HG02623 (cell line): ENCODE data around the gene EVI5.
"Not testable (repeated sequence)": the region's sequence is repeated elsewhere in the genome, so short reads cannot be mapped to it uniquely, and the experiment has no call there.

Experiments
- ATAC-seq: cut with Tn5 transposase; IDR thresholded peaks from one replicate; pipeline ENCODE4 v1.9.1; 2021; ENCODE audit warnings: moderate library complexity; ENCODE audit not compliant: unreplicated experiment

EVI5 gene

DNA sequence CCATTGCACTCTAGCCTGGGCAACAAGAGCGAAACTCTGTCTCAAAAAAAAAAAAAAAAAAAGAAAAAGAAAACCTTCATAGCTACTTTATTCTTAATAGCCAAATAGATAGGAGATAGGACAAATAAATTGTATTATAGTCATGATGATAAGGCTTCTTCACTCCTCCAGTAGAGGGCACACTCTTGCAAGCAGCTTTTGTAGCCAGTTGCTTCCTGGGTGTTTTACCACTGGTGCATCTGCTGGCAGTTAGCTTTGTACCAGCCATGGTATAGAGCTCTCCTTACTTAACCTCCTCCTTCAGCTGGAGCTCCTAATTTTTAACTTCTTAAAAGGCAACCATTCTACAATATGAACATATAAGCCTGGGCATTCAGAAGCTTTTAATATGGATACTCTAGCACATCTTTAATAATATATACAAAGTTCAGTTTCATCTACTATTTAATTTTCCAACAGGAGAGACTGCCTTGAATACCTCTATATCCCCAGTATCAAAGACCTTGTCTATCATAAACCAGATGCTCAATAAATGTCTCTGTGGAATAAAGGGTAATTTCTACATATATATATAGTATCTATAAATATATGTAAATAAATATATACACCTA lies 35.8 kb downstream of the EVI5 start:
- no peak for ATAC-seq

- no peak for ATAC-seq
Measured at GRCh38 chr1:92748138-92748537, 36.8 kb downstream of the EVI5 start.

DNA sequence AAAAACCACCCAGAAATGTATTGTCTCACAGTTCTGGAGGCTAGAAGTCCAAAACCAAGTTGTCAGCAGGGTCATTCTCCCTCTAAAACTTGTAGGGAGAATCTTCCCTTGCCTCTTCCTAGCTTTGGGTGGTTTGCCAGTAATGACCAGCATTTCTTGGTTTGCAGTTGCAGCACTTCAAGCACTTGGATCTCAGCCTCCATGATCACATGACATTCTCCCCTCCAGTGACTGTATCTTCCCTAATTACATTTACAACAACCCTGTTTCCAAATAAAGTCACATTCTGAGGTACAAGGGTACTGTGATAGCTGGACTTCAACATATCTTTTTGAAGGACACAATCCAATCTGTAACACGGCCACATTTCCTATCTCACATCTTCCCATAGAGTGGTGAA lies 37.2 kb downstream of the EVI5 start:
- ATAC-seq = no peak

GRCh38 chr1:92746255-92746654 lies 38.7 kb downstream of the EVI5 start:
- ATAC-seq = not testable (repeated sequence)

- no peak for ATAC-seq
Measured at GRCh38 chr1:92743221-92743620, 41.7 kb downstream of the EVI5 start.

DNA sequence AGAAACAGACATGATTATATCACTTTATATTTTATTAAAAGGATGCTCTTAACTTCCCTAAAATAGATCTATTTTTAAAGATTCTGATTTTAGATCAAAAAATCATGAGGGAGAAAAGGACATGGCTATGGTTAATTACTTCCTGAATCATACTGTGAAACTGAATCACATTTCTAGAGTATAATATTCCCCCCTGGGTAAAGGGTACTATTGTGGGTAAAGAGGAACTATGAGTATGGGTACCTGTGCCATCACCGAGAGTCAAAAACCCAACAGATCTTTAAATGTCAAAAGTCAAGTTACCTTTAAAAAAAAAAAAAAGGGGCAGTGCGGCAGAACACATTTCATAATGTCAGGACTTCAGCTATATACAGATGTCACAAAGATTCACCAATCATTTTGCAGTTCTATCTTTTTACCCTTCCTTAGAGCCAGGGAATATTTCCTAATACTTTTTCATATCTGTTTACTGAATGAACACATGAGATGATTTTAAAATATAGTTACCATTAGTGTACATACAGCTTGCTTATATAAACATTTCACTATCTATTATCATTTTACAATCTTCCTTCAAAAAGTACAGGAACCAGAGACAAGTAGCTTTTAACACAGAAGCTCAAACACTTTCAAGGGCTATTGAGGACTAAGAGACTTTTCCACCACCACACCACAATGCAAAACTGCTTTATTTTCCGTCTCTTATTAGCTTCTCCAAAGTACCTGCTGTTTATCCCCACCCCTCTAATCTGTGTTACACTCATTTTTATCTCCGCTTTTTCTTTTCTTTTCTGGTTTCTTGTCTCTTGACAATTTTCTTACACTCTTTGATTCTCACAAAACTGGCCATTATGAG lies 45.0 kb downstream of the EVI5 start:
- no peak for ATAC-seq

DNA sequence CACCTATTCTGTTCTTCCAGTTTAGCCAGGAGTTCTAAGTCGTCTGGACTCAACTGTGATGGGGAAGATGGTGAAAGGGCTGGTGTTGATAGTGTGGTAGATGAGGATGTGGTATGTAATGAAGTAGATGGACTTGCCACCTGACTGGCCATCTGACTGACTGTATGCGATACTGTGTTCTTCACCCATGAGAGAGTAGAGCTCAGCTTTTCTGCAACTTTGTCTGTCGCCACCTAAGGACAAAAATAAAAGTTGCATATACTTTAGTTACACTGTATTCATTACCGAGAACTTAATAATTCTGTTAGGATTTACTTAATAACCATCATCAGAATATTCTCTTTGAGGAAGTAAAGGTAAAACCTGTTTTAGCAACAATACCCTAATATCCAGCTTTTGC lies 48.5 kb downstream of the EVI5 start:
- no peak for ATAC-seq

DNA sequence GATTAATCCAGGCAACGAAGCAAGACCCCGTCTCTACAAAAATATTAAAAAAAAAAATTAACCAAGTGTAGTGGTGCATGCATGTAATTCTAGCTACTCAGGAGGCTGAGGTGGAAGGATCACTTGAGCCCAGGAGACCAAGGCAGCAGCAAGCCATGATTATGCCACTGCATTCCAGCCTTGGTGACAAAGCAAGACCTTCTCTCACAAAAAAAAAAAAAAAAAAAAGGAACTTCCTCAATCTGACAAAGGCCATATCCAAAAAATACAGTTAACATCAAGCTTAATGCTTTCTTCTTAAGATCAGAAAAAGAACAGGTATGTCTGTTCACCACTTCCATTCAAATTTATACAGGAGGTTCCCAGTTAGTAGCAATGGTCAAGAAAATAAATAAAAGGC lies 54.4 kb downstream of the EVI5 start:
- no peak for ATAC-seq

DNA sequence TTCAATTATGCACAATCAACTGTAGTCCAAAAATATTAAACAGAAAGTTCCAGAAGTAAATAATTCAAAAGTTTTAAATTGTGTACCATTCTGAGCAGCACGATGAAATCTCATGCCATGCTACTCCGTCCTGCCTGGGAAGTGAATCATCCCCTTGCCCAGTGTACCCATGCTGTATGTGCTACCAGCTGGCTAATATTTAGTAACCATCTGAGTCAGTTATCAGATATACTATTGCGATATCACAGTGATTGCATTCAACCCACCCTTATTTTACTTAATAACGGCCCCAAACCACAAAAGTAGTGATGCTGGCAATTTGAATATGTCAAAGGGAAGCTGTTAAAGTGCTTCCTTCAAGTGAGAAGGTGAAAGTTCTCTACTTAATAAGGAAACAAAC lies 56.2 kb downstream of the EVI5 start:
- no peak for ATAC-seq

DNA sequence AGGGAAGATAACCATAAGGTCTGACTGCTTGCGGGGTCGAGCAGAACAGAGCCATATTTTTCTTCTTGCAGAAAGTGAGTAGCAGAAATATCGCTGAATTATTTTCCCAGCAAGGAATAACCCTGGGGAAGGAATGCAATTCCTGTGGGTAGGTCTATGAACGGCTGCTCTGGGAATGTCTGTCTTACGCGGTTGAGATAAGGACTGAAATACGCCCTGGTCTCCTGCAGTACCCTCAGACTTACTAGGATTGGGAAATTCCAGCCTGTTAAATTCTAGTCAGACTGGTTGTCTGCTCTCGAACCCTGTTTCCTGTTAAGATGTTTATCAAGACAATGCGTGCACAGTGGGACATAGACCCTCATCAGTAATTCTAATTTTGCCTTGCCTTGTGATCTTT lies 61.2 kb downstream of the EVI5 start:
- ATAC-seq = not testable (repeated sequence)

DNA sequence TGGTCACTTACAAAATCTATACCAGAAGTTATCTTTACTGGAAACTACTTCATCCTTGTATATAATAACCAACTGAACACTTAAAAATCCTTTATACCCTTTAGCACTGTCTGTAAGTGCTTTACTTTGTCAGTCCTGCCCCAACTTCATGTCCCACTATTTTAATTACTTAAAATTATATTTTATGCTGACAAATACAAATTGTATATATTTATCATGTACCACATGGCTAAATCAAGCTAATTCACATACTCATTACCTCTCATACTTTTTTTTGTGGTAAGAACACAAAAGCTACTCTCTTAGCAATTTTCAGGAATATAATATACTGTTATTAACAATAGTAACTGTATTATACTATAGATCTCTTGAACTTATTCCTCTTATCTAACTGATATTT lies 63.0 kb downstream of the EVI5 start:
- no peak for ATAC-seq

- not testable (repeated sequence) for ATAC-seq
Measured at GRCh38 chr1:92721157-92721556, 63.8 kb downstream of the EVI5 start.

GRCh38 chr1:92715476-92715951 lies 69.4 kb downstream of the EVI5 start:
- not testable (repeated sequence) for ATAC-seq

GRCh38 chr1:92713939-92714338 lies 71.0 kb downstream of the EVI5 start:
- ATAC-seq = no peak

- ATAC-seq = no peak
Measured at GRCh38 chr1:92711473-92712165, 73.3 kb downstream of the EVI5 start.

GRCh38 chr1:92709738-92710137 lies 75.2 kb downstream of the EVI5 start:
- ATAC-seq = no peak

- ATAC-seq = no peak
Measured at GRCh38 chr1:92708368-92708950, 76.4 kb downstream of the EVI5 start.

- ATAC-seq = no peak
Measured at GRCh38 chr1:92707709-92708108, 77.2 kb downstream of the EVI5 start.

DNA sequence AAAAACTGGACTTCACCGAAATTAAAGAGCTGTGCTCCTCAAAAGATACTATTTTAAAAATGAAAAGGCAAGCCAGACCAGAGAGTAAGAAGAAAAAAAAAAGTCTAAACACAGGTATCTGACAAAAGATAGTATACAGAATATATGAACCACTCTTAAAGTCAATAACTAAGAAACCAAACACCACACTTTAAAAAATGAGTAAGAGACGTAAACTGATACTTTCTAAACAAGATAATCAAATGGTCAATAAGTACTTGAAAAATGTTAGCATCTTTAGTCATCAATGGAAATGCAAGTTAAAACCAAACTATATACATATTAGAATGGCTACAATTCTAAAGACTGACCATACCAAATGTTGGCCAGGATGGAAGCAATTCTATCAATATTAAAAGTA lies 77.6 kb downstream of the EVI5 start:
- no peak for ATAC-seq

- no peak for ATAC-seq
Measured at GRCh38 chr1:92705446-92705845, 79.5 kb downstream of the EVI5 start.

- ATAC-seq = no peak
Measured at GRCh38 chr1:92701147-92701546, 83.8 kb downstream of the EVI5 start.
